Suprapubic skin (tissue), 4 donors: ENCODE measurements around the gene ARHGAP40. TPM values are rescaled to one million over a fixed set of nuclear protein-coding genes. Genes with fewer than 3 reads are reported as not detected.

Experiments
- DNase-seq, 2 donors: peaks; one replicate each; pipeline ENCODE4 v3.0.0-alpha.2; 2019; ENCODE audit warnings: low spot score in 2 of 2
- H3K27ac ChIP-seq: fragments of 200-600 bp; sonication (generic); one replicate; pipeline ENCODE4 v1.5.1; 2019
- H3K27me3 ChIP-seq: fragments of 200-600 bp; sonication (generic); one replicate; pipeline ENCODE4 v1.5.1; 2019
- H3K36me3 ChIP-seq: fragments of 200-600 bp; sonication (generic); one replicate; pipeline ENCODE4 v1.5.1; 2019
- H3K4me1 ChIP-seq: fragments of 200-600 bp; sonication (generic); one replicate; pipeline ENCODE4 v1.5.1; 2019
- H3K4me3 ChIP-seq: fragments of 200-600 bp; sonication (generic); one replicate; pipeline ENCODE4 v1.5.1; 2019; ENCODE audit warnings: mild to moderate bottlenecking
- H3K9me3 ChIP-seq: fragments of 200-600 bp; sonication (generic); one replicate; pipeline ENCODE4 v1.5.1; 2019
- EP300 ChIP-seq: sonication (generic); formaldehyde crosslinking; IDR thresholded peaks from one replicate; pipeline ENCODE4 v1.6.1; 2017; ENCODE audit warnings: antibody characterized with exemption
- POLR2A ChIP-seq, 2 donors: fragments of 450-650 bp; IDR thresholded peaks; one replicate each; pipeline ENCODE4 v1.6.1; 2017; ENCODE audit warnings: antibody characterized with exemption in 2 of 2, mild to moderate bottlenecking in 2 of 2, moderate library complexity in 2 of 2
- POLR2AphosphoS5 ChIP-seq, 3 donors: sonication (generic); formaldehyde crosslinking; IDR thresholded peaks; one replicate each; pipeline ENCODE4 v1.6.1; 2017; ENCODE audit warnings: antibody characterized with exemption in 3 of 3
- WGBS: methylation state at CpG from one replicate; pipeline ENCODE4 v1.1.5; 2018; 5-methylcytosine and 5-hydroxymethylcytosine counted together
- total RNA-seq, 4 donors: library from RNA; depleted of rRNA; stranded (reverse); fragments of >200 nt; gene quantifications; one replicate each; pipeline ENCODE4 v1.1.0, GENCODE V29; 2016
- TF ChIP-seq, protein P1 (sequence below), 2 donors: fragments of 200-600 bp in 1 of 2; fragments of 450-650 bp in 1 of 2; sonication (generic) in 1 of 2; IDR thresholded peaks; one replicate each; pipeline ENCODE4 v1.5.1; 2016 to 2019; ENCODE audit warnings: antibody characterized with exemption in 2 of 2, mild to moderate bottlenecking in 1 of 2, moderate library complexity in 1 of 2

ARHGAP40 gene
- total RNA-seq, 4 donors from 2014 or later, result 30.2 to 139 (median 74.5) TPM

GRCh38 chr20:38659597-38659880 is 57.9 kb downstream of the ARHGAP40 start:
- 47% methylated on average over 4 of the region's 4 CpGs for WGBS
- H3K4me3 ChIP-seq, result no peak overlapping the region
- no peaks in the 10 kb centered on the region for H3K9me3 ChIP-seq
- peaks cover 59% of the 10 kb centered on the region for H3K27me3 ChIP-seq
- no peak overlapping the region for H3K27ac ChIP-seq
- DNase-seq, result no peak
- H3K4me1 ChIP-seq, result no peaks in the 10 kb centered on the region
- no peak for TF ChIP-seq POLR2A (IDR thresholded peaks at IDR 0.05)
- no peak for TF ChIP-seq EP300
- TF ChIP-seq, protein P1, sequence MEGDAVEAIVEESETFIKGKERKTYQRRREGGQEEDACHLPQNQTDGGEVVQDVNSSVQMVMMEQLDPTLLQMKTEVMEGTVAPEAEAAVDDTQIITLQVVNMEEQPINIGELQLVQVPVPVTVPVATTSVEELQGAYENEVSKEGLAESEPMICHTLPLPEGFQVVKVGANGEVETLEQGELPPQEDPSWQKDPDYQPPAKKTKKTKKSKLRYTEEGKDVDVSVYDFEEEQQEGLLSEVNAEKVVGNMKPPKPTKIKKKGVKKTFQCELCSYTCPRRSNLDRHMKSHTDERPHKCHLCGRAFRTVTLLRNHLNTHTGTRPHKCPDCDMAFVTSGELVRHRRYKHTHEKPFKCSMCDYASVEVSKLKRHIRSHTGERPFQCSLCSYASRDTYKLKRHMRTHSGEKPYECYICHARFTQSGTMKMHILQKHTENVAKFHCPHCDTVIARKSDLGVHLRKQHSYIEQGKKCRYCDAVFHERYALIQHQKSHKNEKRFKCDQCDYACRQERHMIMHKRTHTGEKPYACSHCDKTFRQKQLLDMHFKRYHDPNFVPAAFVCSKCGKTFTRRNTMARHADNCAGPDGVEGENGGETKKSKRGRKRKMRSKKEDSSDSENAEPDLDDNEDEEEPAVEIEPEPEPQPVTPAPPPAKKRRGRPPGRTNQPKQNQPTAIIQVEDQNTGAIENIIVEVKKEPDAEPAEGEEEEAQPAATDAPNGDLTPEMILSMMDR (IDR thresholded peaks at IDR 0.05), result no peak
- TF ChIP-seq POLR2AphosphoS5 (IDR thresholded peaks at IDR 0.05), result no peak
- no peaks in the 10 kb centered on the region for H3K36me3 ChIP-seq

DNA sequence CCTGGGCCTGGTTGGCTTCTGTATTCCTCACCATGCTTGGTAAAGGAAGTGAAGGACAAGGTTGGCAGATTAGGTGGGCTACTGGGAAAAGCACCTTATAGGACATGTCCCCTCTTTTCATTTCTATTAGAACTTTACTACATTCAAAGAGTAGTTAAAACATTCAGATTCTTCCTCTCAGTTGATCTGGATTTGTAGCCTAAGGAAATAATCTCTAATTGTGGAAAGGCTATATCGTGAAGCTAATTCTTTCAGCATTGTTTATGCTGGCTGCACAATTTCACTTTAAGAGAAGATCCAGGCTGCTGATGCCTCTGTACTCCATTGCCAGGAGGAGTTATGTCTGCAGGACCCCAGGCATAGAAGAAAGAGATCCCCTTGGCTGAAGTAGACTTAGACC is 58.8 kb downstream of the ARHGAP40 start:
- 84% methylated on average over 1 of the region's 1 CpG for WGBS
- TF ChIP-seq POLR2A (IDR thresholded peaks at IDR 0.05) (no peak), POLR2AphosphoS5 (IDR thresholded peaks at IDR 0.05) (no peak), EP300 (no peak)
- TF ChIP-seq, protein P1 (IDR thresholded peaks at IDR 0.05), result no peak
- H3K36me3 ChIP-seq, result no peaks in the 10 kb centered on the region
- no peak for DNase-seq
- no peak overlapping the region for H3K27ac ChIP-seq
- no peaks in the 10 kb centered on the region for H3K9me3 ChIP-seq
- no peak overlapping the region for H3K4me3 ChIP-seq
- no peaks in the 10 kb centered on the region for H3K4me1 ChIP-seq
- H3K27me3 ChIP-seq, result peaks cover 59% of the 10 kb centered on the region

GRCh38 chr20:38663660-38664059 is 62.1 kb downstream of the ARHGAP40 start:
- Histone ChIP-seq H3K9me3 (no peaks in the 10 kb centered on the region), H3K4me3 (no peak overlapping the region), H3K4me1 (no peaks in the 10 kb centered on the region), H3K36me3 (no peaks in the 10 kb centered on the region), H3K27me3 (peaks cover 58% of the 10 kb centered on the region), H3K27ac (no peak overlapping the region)
- TF ChIP-seq, protein P1 (IDR thresholded peaks at IDR 0.05), result no peak
- TF ChIP-seq POLR2A (IDR thresholded peaks at IDR 0.05) (no peak), EP300 (no peak), POLR2AphosphoS5 (IDR thresholded peaks at IDR 0.05) (no peak)
- DNase-seq, result no peak
- 71% methylated on average over 3 of the region's 3 CpGs for WGBS

- 83% methylated on average over 1 of the region's 2 CpGs for WGBS
- TF ChIP-seq EP300, result no peak
- no peak for TF ChIP-seq POLR2A (IDR thresholded peaks at IDR 0.05)
- no peak for TF ChIP-seq POLR2AphosphoS5 (IDR thresholded peaks at IDR 0.05)
- TF ChIP-seq, protein P1 (IDR thresholded peaks at IDR 0.05), result no peak
- no peak overlapping the region for H3K27ac ChIP-seq
- no peaks in the 10 kb centered on the region for H3K4me1 ChIP-seq
- DNase-seq, result no peak
- no peaks in the 10 kb centered on the region for H3K36me3 ChIP-seq
- no peak overlapping the region for H3K4me3 ChIP-seq
- H3K27me3 ChIP-seq, result peaks cover 58% of the 10 kb centered on the region
- no peaks in the 10 kb centered on the region for H3K9me3 ChIP-seq
Observed at GRCh38 chr20:38664284-38664683, 62.7 kb downstream of the ARHGAP40 start.

DNA sequence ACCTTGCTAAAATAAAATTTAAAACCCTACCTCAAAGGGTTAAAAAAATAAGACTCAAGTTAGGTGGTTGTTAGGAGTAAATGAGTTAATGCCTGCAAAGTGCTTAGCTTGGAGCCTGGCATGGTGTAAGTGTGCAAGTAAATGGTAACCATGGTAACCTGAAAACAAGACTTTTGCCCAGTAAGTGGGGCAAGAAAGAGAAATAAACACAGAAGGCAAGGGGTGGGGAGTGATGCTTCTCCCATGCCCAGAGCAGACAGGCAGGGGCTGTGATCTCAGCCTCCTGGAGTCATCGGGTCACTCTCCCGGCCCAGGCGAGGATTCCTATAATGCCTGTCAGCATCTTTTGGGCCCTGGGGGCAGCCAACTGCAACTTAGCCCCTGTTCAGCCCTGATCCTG is 63.5 kb downstream of the ARHGAP40 start:
- 26% methylated on average over 3 of the region's 3 CpGs for WGBS
- peaks cover 60% of the 10 kb centered on the region for H3K27me3 ChIP-seq

More for the DNA sequence above, 63.5 kb downstream of the ARHGAP40 start:
- no peaks in the 10 kb centered on the region for H3K9me3 ChIP-seq
- H3K36me3 ChIP-seq, result no peaks in the 10 kb centered on the region
- TF ChIP-seq EP300 (no peak), POLR2AphosphoS5 (IDR thresholded peaks at IDR 0.05) (no peak), POLR2A (IDR thresholded peaks at IDR 0.05) (no peak)
- TF ChIP-seq, protein P1 (IDR thresholded peaks at IDR 0.05), result no peak
- H3K4me3 ChIP-seq, result no peak overlapping the region
- no peak overlapping the region for H3K27ac ChIP-seq
- no peaks in the 10 kb centered on the region for H3K4me1 ChIP-seq
- DNase-seq, result no peak
